Measurements from ENCODE around the gene GTF3C5.

GRCh38 chr9:133050142-133050541 lies 19.3 kb downstream of the GTF3C5 start:
- no peak for TF ChIP-seq CTCF (IDR thresholded peaks at IDR 0.05)
- TF ChIP-seq POLR2AphosphoS5 (IDR thresholded peaks at IDR 0.05) = no peak

Data from prostate gland (tissue), 2 donors.